GM21390 (cell line): ENCODE data around the gene APC.

ENCODE experiments used
- ATAC-seq: cut with Tn5 transposase; IDR thresholded peaks from one replicate; pipeline ENCODE4 v1.9.1; 2021; ENCODE audit not compliant: unreplicated experiment

Gene APC

DNA sequence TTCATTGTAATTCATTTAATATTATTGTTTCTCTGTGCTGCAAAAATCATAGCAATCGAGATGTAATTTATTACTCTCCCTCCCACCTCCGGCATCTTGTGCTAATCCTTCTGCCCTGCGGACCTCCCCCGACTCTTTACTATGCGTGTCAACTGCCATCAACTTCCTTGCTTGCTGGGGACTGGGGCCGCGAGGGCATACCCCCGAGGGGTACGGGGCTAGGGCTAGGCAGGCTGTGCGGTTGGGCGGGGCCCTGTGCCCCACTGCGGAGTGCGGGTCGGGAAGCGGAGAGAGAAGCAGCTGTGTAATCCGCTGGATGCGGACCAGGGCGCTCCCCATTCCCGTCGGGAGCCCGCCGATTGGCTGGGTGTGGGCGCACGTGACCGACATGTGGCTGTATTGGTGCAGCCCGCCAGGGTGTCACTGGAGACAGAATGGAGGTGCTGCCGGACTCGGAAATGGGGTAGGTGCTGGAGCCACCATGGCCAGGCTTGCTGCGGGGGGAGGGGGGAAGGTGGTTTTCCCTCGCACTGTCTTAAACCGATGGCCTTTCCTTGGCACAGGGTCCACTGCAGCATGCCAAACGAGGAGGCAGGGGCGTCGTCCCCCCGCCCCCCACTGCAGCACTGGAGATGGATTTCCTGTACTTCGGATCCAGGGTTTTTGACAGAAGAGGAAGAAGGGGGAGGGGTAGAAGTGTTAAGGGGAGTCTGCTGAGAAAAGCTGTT is at the start of gene APC:
Gene APC (plus strand): TSS at position 423 of the 728 bp plus-strand sequence. CDS start 17,006 bp downstream, outside the sequence.
- ATAC-seq: peak; percentile 100

DNA sequence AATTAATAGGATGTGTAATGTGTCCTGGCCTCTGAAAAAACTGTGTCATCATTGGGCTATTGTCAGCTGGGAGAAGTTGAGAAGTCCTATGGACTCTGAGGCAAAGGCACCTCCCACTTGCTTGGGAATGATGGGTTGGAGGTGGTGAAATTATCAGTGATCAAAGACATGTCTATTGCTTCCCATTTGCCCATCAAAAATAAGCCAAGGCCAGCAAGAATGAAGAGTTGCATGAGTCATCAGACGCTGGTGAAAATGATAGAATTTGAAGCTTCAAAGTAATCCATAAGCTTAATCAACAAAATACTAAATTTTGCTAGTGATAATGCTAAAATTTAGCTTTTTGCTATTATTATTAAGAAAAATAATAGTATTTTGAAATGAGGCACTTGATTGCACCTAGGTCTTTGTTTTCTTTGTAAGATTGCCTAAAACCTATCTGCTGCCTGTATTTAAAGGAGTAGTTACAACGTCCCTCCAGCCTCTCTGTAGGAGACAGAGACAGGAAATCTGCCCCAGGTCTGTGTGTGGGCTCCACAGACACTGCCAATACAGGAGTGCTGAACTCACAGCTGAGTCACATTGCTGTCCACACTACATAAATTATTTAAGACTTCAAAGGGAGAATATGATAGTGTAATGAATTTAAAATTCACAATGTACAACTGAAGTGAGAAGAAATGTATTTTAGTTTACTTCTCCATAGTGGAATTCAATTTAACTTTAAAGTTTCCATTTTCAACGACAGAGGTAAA is 48.4 kb upstream of the APC start:
- no peak for ATAC-seq

DNA sequence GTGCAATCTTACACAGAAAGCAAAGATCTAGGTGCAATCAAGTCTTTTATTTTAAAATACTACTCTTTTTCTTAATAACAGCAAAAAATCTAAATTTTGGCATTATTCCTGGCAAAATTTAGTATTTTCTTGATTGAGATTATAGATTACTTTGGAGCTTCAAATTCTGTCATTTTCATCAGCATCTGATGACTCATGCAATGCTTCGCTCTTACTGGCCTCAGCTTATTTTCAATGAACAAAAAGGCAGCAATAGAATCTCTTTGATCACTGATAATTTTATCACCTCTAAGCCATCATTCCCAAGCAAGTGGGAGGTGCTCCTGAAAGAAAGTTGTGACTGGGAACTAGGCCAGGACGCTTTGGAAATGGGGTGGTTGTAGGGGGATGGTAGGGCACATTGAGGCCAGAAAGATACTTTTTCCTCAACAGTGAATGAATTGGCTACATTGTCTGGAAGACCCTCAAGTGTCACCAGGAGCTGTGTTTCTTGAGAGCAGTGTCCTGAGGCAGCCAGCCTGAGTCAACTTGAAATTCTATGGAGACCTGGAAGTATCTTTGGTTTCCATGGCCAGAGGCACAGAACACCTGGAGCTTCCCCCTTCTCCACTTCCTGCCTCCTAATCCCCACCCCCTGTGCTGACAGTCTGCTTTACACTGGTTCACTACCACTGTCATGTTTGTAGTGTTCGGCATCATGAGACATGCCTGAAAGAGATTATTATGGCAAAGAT is 46.9 kb upstream of the APC start:
- no peak for ATAC-seq

DNA sequence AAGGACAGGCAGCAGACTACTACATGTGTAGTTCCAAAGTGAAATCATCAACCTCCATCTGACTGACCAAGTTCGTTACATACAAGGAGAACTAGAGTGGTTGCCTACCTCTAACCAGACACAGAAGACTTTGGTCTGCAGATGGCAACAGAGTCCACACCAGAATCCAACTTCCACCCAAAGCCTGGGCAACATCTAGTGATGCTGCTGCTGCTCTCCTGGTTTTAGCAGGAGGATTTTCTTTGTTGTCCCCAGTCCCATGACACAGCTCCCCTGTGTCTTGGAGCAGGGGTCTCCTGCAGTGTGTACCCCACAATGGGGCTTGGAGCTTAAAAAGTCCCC is 46.4 kb upstream of the APC start:
- no peak for ATAC-seq

DNA sequence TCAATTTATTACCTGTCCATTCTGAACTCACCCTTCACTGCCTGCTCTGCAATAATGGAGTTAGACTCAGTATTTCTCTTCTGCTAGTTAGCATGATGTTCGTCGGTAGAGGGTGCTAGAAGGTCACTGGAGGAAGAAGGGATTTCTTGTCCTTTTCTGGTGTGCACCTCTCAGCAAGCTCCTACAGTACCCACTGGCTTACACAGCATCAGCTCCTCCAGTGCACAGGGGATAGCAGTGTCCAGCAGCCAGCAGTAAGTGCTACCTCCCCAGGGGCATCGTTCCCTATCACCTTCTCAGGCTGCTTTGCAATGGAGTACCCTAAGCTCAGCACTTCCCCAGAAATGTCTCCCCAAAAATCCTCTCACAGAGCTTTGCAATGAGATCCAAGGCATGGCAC is 45.9 kb upstream of the APC start:
- ATAC-seq: no peak

DNA sequence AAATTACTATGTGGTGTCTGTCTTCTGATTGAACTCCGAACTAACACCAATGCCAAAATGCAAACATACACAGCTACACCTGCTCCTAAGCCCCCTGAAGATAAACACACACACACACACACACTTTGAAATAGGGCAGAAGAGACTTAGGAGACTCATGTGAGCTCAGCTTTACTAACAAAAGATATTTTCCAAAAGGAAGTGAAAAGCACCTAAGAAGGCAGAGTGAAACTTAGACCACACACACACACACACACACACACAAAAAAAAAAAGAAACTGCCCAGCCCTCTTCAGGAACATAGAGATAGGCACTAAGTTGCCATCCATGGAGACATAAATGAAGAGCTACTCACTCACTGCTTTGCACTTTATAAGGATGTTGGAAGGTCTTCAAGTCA is 45.2 kb upstream of the APC start:
- ATAC-seq: peak; percentile 44

DNA sequence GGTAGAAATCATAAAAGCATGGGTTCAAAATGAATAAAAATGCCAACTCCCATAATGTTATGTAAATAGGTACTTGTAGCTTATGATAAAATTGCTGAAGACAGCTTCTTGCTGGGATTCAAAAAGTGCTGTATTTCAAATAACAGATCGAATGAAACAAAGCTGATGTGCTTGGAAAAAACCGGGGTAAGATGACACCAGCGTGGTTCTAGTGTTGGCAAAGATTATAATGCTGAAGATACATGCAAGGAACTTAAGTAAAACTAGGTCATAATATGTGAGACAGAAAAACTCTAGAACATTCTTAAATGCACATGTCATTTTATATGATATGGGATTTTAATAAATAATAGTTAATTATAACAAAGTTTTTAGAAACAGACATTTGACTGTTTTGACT is 44.4 kb upstream of the APC start:
- ATAC-seq: no peak

DNA sequence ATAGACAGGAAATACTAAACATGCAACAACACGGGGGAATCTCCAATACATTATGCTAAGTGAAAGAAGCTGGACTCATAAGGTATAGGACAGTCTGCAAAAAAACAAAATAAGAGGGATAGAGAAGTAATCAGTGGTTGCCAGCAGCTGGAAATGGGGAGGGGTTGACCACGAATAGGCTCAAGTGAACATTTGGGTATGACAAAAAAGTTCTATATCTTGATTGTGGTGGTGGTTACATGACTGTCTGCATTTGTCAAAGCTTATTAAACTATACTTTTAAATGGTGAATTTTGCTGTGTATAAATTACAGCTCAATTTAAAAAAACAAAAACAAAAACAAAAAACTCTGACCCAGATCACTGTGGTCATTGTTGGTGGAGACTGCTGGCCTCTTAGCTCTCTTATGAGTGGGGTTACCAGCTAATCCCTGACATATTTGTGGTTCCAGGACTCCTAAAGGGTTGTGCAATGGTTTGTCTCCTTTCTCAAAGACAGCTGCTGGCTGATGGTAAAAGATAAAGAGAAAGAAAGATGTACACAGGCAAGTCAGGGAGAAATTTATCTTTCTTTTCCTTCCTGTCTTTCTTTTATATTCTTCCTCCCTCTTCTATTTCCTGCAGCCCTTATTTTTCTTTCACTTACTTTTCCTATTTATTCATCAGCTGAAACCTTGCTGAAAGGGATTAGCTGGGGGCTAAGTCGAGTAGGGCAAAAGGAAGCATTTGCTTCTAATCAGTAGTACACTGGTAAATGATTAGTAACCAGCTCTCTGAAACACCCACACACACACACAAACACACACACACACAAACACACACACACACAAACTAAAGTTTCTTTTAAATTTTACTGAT is 42.6 kb upstream of the APC start:
- ATAC-seq: no peak

DNA sequence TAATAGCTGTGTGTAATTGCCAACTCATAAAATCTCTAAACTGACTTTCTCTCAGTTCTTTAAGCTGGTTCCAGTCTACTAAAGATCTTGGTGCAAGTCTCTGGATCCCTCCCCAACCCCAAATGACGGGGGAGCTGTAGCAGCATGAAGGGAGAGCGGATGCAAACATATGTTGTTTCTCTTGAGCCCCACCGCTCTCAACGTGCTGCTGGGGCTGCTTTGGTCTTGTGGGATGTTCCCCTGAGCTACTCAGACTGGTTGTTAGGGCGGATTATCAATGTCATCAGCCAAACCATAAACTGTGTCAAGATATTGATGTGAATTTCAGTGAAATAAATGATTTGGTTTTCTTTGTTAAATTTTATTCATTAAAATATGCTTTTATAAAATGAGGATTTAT is 40.9 kb upstream of the APC start:
- no peak for ATAC-seq

DNA sequence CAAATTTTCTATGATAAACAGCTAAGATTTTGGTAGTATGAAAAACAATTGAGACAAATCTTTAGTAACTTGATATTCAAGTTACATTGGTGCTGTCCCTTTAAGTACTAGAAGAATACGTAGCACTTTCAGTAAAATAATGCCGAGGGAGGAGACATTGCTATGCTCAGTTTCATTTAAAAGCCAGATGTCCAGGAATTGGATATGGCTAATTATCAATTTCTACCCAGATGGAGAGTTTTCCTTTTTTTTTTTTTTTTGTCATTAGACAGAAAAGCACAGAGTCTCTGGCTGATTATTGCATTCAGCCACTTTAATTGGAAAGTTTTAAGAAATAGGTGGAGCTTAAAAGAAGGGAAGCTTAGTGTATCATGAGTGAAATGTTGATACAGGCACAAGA is 40.4 kb upstream of the APC start:
- ATAC-seq: no peak

DNA sequence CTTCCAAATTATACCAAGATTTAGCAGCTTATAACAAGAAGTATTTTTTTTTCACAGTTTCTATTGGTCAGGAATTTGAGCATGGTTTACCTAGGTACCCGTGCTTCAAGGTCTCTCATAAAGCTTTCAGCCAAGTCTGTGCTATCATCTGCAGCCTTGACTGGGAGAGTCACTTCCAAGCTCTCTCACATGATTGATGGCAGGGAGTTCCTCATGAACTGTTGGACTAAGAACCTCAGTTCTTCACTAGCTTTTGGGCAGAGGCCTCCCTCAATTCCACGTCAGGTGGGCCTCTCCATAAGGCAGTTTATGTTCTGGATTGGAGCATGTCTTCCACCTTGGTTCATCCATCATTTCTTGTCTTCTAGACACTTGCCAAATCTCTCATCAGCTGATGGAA is 39.9 kb upstream of the APC start:
- no peak for ATAC-seq

DNA sequence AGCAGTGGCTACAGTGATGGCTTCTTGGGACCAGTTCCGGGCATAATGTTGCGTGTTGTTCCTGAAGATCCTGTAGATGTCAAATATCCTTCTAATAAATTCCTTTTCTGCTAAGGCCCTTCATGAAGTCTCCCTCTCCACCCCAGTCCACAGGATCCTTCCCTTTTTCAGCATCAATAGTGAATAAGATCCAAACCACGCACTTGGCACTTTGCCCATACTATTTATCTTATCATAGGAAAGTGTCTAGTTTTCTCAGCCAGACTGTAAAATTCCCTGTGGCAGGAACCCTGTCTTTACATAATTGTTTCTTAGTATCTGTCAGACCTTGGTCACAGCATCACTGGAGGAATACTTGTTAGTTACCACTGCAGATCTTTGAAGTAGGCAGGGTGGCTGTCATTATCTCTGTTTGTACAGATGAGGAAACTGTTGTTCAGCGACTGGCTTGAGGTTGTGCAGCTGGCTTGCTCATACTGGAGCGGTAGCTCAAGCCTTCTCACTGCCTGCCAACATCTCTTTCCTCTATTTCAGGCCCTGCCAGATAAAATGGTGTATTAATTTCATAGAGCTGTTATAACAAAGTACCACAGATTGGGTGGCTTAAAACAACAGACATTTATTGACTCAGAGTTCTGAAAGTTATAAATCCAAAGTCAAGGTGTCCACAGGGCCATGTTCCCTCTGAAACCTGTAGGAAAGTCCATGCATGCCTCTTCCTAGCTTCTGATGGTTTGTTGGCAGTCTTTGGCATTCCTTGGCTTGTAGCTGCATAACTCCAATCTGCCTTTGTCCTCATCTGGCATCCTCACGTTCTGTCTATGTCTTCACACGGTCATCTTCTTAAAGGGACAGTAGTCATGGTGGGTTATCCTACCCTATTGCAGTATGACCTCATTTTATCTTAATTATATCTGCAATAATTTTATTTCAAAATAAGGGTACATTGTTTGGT is 33.5 kb upstream of the APC start:
- ATAC-seq: no peak

DNA sequence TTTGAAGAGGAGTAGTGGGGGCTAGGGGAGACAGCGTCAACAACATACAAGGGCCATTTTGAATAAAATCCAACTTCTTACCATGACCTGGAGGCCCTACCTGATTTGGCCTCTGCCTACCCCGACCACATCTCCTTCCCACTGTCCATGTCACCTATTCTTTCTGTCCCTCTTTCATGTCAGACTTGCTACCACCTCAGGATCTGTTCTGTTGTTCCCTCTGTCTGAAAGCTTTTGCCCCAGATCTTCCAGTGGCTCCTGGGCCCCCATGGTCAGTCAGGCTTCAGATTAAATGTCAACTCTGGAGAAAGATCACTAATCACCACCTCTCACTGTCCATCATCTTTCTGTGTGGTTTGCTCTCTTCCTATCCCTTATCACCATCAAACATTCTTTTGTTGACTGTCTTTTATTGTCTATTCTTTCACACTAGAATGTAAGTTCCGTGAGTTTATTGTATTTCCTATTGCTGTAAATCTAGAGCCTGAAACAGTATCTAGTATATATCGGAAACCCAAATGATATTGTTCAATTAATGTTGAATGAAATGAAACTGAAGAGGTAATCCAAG is 31.2 kb upstream of the APC start:
- ATAC-seq: no peak

DNA sequence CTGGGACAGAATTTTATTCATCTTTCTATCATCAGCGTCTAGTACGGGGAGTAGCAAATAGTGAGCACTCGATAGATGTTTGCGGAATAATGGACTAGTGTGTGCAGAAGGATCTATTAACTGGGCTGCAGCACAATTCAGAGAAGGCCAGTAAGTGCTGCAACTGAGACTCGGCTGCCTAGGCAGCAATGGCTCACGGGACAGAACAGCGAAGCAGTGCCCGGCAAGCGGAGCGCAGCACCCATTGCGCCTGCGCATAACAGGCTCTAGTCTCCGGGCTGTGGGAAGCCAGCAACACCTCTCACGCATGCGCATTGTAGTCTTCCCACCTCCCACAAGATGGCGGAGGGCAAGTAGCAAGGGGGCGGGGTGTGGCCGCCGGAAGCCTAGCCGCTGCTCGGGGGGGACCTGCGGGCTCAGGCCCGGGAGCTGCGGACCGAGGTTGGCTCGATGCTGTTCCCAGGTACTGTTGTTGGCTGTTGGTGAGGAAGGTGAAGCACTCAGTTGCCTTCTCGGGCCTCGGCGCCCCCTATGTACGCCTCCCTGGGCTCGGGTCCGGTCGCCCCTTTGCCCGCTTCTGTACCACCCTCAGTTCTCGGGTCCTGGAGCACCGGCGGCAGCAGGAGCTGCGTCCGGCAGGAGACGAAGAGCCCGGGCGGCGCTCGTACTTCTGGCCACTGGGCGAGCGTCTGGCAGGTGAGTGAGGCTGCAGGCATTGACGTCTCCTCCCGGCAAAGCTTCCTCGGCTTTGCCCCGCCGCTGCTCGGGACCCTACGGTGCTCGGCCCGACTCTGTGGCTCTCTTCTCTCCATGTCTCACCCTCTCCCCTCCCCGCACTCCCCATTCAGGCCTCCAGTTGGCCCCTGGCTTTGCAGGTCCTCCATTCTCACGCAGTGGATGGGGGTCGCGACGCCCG is 30.2 kb upstream of the APC start:
- peak; percentile 93 for ATAC-seq

DNA sequence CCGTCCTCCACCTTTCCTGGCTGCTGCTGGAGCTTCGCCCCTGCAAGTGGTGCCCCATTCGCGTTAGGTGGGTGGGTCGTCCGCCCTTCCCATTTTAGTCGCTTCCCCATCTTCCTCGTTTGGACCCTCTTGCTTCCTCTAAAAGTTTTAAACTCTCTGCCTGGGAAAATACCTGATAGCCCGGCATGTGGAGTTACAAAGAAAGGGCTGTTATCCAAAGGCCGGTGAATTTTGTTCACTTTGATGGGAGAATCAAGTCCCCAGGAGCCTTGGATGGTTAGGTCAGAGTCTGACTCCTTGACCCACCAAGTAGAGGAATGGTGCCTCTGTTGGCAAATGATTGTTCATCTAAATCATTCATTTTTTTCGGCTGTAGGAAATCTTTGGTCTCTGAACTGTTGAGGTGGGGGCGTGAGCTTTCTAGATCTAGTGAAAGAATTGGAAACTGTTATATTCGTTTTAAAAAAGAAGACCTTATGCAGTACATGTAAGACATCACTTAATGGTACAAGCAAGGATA is 29.5 kb upstream of the APC start:
- no peak for ATAC-seq

DNA sequence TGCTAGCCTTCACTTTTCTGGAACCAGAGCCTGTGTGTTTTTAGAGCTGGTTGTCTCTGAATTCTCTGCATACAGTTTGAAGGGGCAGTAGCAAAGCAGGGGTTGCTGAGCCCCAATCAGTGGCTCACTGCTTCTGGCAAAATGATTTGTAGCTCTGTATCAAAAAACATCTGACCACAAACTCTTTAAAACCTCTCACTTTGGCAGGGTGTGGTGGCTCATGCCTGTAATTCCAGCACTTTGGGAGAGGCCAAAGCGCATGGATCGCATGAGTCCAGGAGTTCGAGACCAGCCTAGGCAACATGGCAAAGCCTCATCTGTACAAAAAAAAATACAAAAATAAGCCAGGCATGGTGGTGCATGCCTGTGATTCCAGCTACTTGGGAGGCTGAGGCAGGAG is 28.3 kb upstream of the APC start:
- no peak for ATAC-seq

DNA sequence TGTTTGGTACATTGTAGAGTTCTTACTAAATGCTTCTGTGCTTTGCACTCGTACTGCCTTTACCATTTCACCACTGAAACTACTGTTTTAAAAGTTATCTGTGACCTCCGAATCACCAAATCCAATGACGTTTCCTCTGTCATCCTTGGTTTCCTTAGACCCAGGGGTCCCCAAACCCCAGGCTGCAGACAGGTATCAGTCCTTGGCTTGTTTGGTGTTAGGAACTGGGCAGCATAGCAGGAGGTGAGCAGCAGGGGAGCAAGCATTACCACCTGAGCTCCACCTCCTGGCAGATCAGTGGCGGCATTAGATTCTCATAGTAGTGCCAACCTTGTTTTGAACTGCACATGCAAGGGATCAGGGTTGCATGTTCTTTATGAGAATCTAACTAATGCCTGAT is 26.8 kb upstream of the APC start:
- ATAC-seq: no peak

DNA sequence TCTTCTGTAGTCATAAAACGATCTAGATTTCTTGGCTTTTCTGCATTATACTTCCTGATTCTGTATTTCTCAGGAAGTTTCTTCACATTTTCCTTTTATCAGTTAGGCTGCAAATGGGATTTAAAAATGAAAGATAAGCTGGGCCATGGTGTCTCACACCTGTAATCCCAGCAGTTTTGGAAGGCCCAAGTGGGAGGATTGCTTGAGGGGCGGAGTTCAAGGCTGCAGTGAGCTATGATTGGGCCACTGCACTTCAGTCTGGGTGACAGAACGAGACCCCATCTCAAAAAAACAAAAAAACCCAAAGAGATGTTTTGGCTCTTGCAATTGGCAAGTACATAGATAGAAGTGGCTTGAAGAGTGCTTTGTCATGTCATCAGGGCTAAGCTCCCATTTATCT is 26.2 kb upstream of the APC start:
- ATAC-seq: no peak
